ENCODE measurements around the gene MGLL. TPM values are rescaled to one million over a fixed set of nuclear protein-coding genes. Genes with fewer than 3 reads are reported as not detected.

The MGLL gene
- total RNA-seq, 1 donor from 2014 or later = 0.97 TPM

DNA sequence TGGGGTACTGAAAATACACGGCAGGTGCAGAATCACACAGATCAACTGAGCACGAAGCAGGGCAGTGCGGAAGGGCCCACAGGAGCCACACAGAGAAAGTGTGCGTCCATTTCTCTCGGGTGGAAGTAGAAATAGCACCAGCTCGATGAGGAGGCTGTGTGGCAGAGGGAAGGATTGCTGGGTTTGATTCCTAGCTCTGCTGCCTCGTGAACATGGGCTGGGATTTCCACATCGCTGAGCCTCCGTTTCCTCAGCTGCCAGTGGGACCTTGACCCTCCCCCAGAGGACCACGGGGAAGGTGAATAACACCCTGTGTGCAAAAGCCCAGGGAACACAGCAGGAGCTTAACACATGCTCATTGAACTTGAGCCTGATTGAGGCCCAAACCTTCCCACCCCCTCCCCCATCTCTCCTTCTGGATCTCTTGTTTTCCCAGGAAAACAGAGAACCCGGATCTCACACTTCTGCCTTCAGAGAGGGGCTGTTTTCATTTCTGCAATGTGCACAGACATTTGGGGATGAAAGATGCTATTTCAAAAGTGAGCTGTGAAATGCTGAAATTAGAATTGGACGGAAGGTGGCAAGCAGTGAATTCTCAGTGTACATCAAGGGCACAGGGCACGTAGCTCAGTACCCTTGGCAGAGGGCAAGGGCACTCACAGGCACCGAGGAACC, 111.2 kb downstream of the MGLL start:
- TF ChIP-seq, protein P1, sequence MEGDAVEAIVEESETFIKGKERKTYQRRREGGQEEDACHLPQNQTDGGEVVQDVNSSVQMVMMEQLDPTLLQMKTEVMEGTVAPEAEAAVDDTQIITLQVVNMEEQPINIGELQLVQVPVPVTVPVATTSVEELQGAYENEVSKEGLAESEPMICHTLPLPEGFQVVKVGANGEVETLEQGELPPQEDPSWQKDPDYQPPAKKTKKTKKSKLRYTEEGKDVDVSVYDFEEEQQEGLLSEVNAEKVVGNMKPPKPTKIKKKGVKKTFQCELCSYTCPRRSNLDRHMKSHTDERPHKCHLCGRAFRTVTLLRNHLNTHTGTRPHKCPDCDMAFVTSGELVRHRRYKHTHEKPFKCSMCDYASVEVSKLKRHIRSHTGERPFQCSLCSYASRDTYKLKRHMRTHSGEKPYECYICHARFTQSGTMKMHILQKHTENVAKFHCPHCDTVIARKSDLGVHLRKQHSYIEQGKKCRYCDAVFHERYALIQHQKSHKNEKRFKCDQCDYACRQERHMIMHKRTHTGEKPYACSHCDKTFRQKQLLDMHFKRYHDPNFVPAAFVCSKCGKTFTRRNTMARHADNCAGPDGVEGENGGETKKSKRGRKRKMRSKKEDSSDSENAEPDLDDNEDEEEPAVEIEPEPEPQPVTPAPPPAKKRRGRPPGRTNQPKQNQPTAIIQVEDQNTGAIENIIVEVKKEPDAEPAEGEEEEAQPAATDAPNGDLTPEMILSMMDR (IDR thresholded peaks at IDR 0.05; ENCODE audit: unreplicated experiment) = no peak
- Mint-ChIP-seq H3K27me3 (ENCODE audit: unreplicated experiment) (peaks cover 10% of the 10 kb centered on the region), H3K36me3 (ENCODE audit: low read depth, unreplicated experiment) (no peaks in the 10 kb centered on the region), H3K4me3 (ENCODE audit: unreplicated experiment) (no peak overlapping the region), H3K27ac (ENCODE audit: unreplicated experiment) (no peak overlapping the region), H3K4me1 (ENCODE audit: unreplicated experiment) (peaks cover 40% of the 10 kb centered on the region), H3K9me3 (ENCODE audit: unreplicated experiment) (no peaks in the 10 kb centered on the region)
- DNase-seq (ENCODE audit: low spot score) = no peak

DNA sequence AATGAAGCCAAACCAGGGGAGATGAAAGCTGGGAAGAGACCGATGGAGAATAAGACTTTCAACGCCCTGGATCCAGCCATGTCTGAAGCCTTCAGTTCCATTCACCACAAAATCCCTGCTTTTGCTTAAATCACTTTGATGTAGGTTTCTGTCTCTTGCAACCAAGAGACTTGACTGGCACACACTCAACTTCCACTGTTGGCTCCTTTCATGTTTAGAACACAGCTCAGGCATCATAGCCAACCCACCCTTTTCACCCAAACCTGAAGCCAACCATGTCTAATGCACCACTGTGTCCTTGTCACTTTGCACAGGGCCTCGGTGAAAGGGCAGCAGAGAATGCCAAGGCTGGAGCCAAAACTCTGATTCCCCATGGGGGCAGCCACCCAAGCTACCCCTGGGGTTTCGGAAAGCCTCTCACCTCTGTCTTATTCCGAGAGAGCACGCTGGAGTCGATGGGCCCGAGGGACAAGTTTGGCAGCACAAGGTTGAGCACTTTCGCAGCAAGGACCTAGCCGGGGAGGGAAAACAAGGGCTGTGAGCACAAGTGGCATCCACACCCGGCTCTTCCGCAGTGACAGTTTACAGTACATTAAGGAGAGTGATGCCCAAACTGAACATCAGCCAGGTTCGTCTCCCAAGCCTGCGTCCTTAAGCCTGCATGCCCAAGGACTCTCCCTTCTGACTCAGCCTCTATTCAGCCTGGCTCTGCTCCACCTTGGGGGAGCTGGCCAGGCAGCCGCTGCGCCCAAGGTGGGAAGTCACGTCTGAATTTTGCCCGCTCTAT, 112.0 kb downstream of the MGLL start:
- H3K4me3 Mint-ChIP-seq (ENCODE audit: unreplicated experiment) = no peak overlapping the region
- peaks cover 34% of the 10 kb centered on the region for H3K4me1 Mint-ChIP-seq (ENCODE audit: unreplicated experiment)
- DNase-seq (ENCODE audit: low spot score) = no peak
- TF ChIP-seq, protein P1 (IDR thresholded peaks at IDR 0.05; ENCODE audit: unreplicated experiment) = no peak
- H3K9me3 Mint-ChIP-seq (ENCODE audit: unreplicated experiment) = no peaks in the 10 kb centered on the region
- H3K27ac Mint-ChIP-seq (ENCODE audit: unreplicated experiment) = no peak overlapping the region
- peaks cover 10% of the 10 kb centered on the region for H3K27me3 Mint-ChIP-seq (ENCODE audit: unreplicated experiment)
- H3K36me3 Mint-ChIP-seq (ENCODE audit: low read depth, unreplicated experiment) = no peaks in the 10 kb centered on the region

DNA sequence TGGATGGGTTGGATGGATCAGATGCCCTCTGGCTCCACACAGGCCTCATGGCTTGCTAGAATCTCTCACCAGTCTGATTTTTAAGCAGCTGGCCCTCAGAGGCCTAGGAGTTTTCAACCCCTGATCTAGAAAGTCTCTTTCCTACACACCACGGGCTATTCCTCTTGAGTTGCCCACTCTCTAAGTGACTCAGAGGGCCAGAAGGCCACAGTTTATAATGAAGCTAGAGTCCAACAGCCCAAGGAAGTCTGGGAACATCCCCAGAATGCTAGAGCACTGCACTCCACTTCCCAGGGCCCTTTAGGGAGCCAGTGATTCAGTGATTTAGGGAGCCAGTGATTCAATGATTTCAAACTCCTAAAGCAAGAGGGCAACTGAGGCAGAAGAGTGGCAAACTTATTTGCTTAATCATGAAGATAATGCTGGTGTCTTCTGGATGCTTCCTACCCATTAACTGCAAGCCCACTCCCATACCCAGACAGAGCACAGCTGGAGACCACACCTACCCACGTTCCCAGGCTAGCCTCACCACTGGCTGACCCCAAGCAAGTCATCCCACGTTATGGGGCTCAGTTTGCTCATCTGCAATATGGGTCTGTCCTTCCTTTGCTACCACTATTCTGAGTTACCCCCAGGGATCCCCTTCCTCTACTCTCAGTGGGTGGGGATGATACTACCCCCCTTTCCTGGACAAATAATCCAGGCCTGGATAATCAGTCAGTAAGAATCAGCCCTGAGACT, 112.8 kb downstream of the MGLL start:
- Mint-ChIP-seq H3K27me3 (ENCODE audit: unreplicated experiment) (peaks cover 10% of the 10 kb centered on the region), H3K9me3 (ENCODE audit: unreplicated experiment) (no peaks in the 10 kb centered on the region), H3K4me1 (ENCODE audit: unreplicated experiment) (peaks cover 25% of the 10 kb centered on the region), H3K36me3 (ENCODE audit: low read depth, unreplicated experiment) (no peaks in the 10 kb centered on the region), H3K4me3 (ENCODE audit: unreplicated experiment) (no peak overlapping the region), H3K27ac (ENCODE audit: unreplicated experiment) (no peak overlapping the region)
- no peak for DNase-seq (ENCODE audit: low spot score)
- TF ChIP-seq, protein P1 (IDR thresholded peaks at IDR 0.05; ENCODE audit: unreplicated experiment) = no peak

DNA sequence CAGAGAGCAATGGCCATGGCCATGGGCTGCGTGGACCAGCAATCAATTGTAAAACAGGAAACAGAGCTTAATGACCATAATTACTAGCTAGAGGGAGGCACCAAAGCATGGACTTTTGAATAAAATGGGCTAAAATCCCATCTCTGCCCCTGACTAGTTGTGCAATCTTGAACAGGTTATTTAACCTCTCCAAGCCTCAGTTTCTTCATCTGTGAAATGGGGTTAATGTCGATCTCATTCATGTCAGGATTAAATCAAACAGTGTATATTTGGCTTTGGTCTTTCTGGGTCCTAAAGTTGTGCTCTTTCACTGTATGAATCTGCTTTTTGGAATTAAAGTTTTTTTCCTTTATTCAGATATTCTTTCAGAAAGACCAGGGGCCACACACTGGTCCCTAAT, 113.5 kb downstream of the MGLL start:
- no peaks in the 10 kb centered on the region for H3K36me3 Mint-ChIP-seq (ENCODE audit: low read depth, unreplicated experiment)
- H3K27ac Mint-ChIP-seq (ENCODE audit: unreplicated experiment) = no peak overlapping the region
- DNase-seq (ENCODE audit: low spot score) = no peak
- peaks cover 19% of the 10 kb centered on the region for H3K4me1 Mint-ChIP-seq (ENCODE audit: unreplicated experiment)
- TF ChIP-seq, protein P1 (IDR thresholded peaks at IDR 0.05; ENCODE audit: unreplicated experiment) = no peak
- peaks cover 10% of the 10 kb centered on the region for H3K27me3 Mint-ChIP-seq (ENCODE audit: unreplicated experiment)
- no peak overlapping the region for H3K4me3 Mint-ChIP-seq (ENCODE audit: unreplicated experiment)
- H3K9me3 Mint-ChIP-seq (ENCODE audit: unreplicated experiment) = no peaks in the 10 kb centered on the region
